Measurements from ENCODE around the gene RNF17.
"Not testable (repeated sequence)": the region's sequence is repeated elsewhere in the genome, so short reads cannot be mapped to it uniquely, and the experiment has no call there.

The RNF17 gene

GRCh38 chr13:24821207-24821606 lies 57.2 kb downstream of the RNF17 start:
- DNase-seq (ENCODE audit: extremely low spot score), result no peak
- TF ChIP-seq SUZ12 (IDR thresholded peaks at IDR 0.05), result no peak
- TF ChIP-seq NFRKB (IDR thresholded peaks at IDR 0.05), result no peak
- no peak for TF ChIP-seq PKNOX1 (IDR thresholded peaks at IDR 0.05)
- no peak for TF ChIP-seq FOXM1 (IDR thresholded peaks at IDR 0.05; ENCODE audit: borderline replicate concordance)
- no peak for TF ChIP-seq FOXK2 (IDR thresholded peaks at IDR 0.05)
- no peak for TF ChIP-seq HDGF (IDR thresholded peaks at IDR 0.05; ENCODE audit: borderline replicate concordance)
- TF ChIP-seq ELF4 (IDR thresholded peaks at IDR 0.05), result no peak
- TF ChIP-seq ZNF384 (IDR thresholded peaks at IDR 0.05), result no peak
- TF ChIP-seq LEF1 (IDR thresholded peaks at IDR 0.05; ENCODE audit: borderline replicate concordance), result no peak
- TF ChIP-seq CTBP1 (IDR thresholded peaks at IDR 0.05; ENCODE audit: borderline replicate concordance), result no peak
- TF ChIP-seq TARDBP (IDR thresholded peaks at IDR 0.05), result no peak
- TF ChIP-seq ARNT (IDR thresholded peaks at IDR 0.05), result no peak
- no peak for TF ChIP-seq L3MBTL2 (conservative IDR thresholded peaks at IDR 0.05)
- TF ChIP-seq BHLHE40 (IDR thresholded peaks at IDR 0.05; ENCODE audit: borderline replicate concordance), result no peak
- TF ChIP-seq FOXA1 (IDR thresholded peaks at IDR 0.05), result no peak
- TF ChIP-seq SP1 (IDR thresholded peaks at IDR 0.05), result no peak
- ChIA-PET POLR2A (no interaction called here), CTCF (no interaction called here)

- POLR2A ChIA-PET, result no interaction called here
- CTCF ChIA-PET, result no interaction called here
- TF ChIP-seq LEF1 (IDR thresholded peaks at IDR 0.05; ENCODE audit: borderline replicate concordance) (no peak), HDGF (IDR thresholded peaks at IDR 0.05; ENCODE audit: borderline replicate concordance) (no peak), SP1 (IDR thresholded peaks at IDR 0.05) (no peak), FOXM1 (IDR thresholded peaks at IDR 0.05; ENCODE audit: borderline replicate concordance) (no peak), ARNT (IDR thresholded peaks at IDR 0.05) (no peak), ELF4 (IDR thresholded peaks at IDR 0.05) (no peak), TARDBP (IDR thresholded peaks at IDR 0.05) (no peak), FOXK2 (IDR thresholded peaks at IDR 0.05) (no peak)
- DNase-seq (ENCODE audit: extremely low spot score), result no peak
These were observed 58.7 kb downstream of the RNF17 start for GRCh38 chr13:24822640-24823039.

GRCh38 chr13:24823122-24823710 lies 59.2 kb downstream of the RNF17 start:
- CTCF ChIA-PET; DNase-seq (ENCODE audit: extremely low spot score); POLR2A ChIA-PET: not testable (repeated sequence)

- POLR2A ChIA-PET, result no interaction called here
- no peak for TF ChIP-seq SUZ12 (IDR thresholded peaks at IDR 0.05)
- TF ChIP-seq ARNT (IDR thresholded peaks at IDR 0.05), result no peak
- no peak for TF ChIP-seq L3MBTL2 (conservative IDR thresholded peaks at IDR 0.05)
- no peak for TF ChIP-seq SP1 (IDR thresholded peaks at IDR 0.05)
- no peak for TF ChIP-seq HDGF (IDR thresholded peaks at IDR 0.05; ENCODE audit: borderline replicate concordance)
- TF ChIP-seq CTBP1 (IDR thresholded peaks at IDR 0.05; ENCODE audit: borderline replicate concordance), result no peak
- TF ChIP-seq ELF4 (IDR thresholded peaks at IDR 0.05), result no peak
- no peak for TF ChIP-seq LEF1 (IDR thresholded peaks at IDR 0.05; ENCODE audit: borderline replicate concordance)
- no peak for TF ChIP-seq FOXA1 (IDR thresholded peaks at IDR 0.05)
- TF ChIP-seq PKNOX1 (IDR thresholded peaks at IDR 0.05), result no peak
- no peak for TF ChIP-seq FOXK2 (IDR thresholded peaks at IDR 0.05)
- TF ChIP-seq ZNF384 (IDR thresholded peaks at IDR 0.05), result no peak
- TF ChIP-seq NFRKB (IDR thresholded peaks at IDR 0.05), result no peak
- TF ChIP-seq BHLHE40 (IDR thresholded peaks at IDR 0.05; ENCODE audit: borderline replicate concordance), result no peak
- TF ChIP-seq TARDBP (IDR thresholded peaks at IDR 0.05), result no peak
- TF ChIP-seq FOXM1 (IDR thresholded peaks at IDR 0.05; ENCODE audit: borderline replicate concordance), result no peak
- CTCF ChIA-PET, result no interaction called here
- no peak for DNase-seq (ENCODE audit: extremely low spot score)
These were observed 63.8 kb downstream of the RNF17 start for GRCh38 chr13:24827799-24828198.

- no peak for TF ChIP-seq TARDBP (IDR thresholded peaks at IDR 0.05)
- TF ChIP-seq SP1 (IDR thresholded peaks at IDR 0.05), result no peak
- TF ChIP-seq L3MBTL2 (conservative IDR thresholded peaks at IDR 0.05), result no peak
- TF ChIP-seq PKNOX1 (IDR thresholded peaks at IDR 0.05), result no peak
- TF ChIP-seq CTBP1 (IDR thresholded peaks at IDR 0.05; ENCODE audit: borderline replicate concordance), result no peak
- TF ChIP-seq LEF1 (IDR thresholded peaks at IDR 0.05; ENCODE audit: borderline replicate concordance), result no peak
- no peak for TF ChIP-seq HDGF (IDR thresholded peaks at IDR 0.05; ENCODE audit: borderline replicate concordance)
- TF ChIP-seq ARNT (IDR thresholded peaks at IDR 0.05), result no peak
- TF ChIP-seq BHLHE40 (IDR thresholded peaks at IDR 0.05; ENCODE audit: borderline replicate concordance), result no peak
- TF ChIP-seq FOXA1 (IDR thresholded peaks at IDR 0.05), result no peak
- no peak for TF ChIP-seq ZNF384 (IDR thresholded peaks at IDR 0.05)
- TF ChIP-seq FOXM1 (IDR thresholded peaks at IDR 0.05; ENCODE audit: borderline replicate concordance), result no peak
- TF ChIP-seq SUZ12 (IDR thresholded peaks at IDR 0.05), result no peak
- DNase-seq (ENCODE audit: extremely low spot score), result no peak
- CTCF ChIA-PET, result no interaction called here
- POLR2A ChIA-PET, result no interaction called here
These were observed 71.0 kb downstream of the RNF17 start for GRCh38 chr13:24834902-24835510.

GRCh38 chr13:24837528-24837927 lies 73.6 kb downstream of the RNF17 start:
- CTCF ChIA-PET; POLR2A ChIA-PET; DNase-seq (ENCODE audit: extremely low spot score): not testable (repeated sequence)

Measured in HEK293T (cell line).